Fibroblast of lung (primary cell): ENCODE measurements around the gene SGSM2.

Experiments
- EZH2 ChIP-seq: IDR thresholded peaks from 2 replicates; pipeline ENCODE4 v1.5.1; 2012; ENCODE audit warnings: low read length, control low read depth, mild to moderate bottlenecking; ENCODE audit errors: missing control alignments
- TF ChIP-seq, protein P1 (sequence below), 2 donors: IDR thresholded peaks in 1 of 2; conservative IDR thresholded peaks in 1 of 2; 1 replicate in 1 of 2; 2 replicates in 1 of 2; pipeline ENCODE4 v1.5.1; 2011 to 2012; ENCODE audit warnings: low read length in 2 of 2, control low read depth in 1 of 2, inconsistent platforms in 1 of 2, low read depth in 1 of 2, mild to moderate bottlenecking in 1 of 2

DNA sequence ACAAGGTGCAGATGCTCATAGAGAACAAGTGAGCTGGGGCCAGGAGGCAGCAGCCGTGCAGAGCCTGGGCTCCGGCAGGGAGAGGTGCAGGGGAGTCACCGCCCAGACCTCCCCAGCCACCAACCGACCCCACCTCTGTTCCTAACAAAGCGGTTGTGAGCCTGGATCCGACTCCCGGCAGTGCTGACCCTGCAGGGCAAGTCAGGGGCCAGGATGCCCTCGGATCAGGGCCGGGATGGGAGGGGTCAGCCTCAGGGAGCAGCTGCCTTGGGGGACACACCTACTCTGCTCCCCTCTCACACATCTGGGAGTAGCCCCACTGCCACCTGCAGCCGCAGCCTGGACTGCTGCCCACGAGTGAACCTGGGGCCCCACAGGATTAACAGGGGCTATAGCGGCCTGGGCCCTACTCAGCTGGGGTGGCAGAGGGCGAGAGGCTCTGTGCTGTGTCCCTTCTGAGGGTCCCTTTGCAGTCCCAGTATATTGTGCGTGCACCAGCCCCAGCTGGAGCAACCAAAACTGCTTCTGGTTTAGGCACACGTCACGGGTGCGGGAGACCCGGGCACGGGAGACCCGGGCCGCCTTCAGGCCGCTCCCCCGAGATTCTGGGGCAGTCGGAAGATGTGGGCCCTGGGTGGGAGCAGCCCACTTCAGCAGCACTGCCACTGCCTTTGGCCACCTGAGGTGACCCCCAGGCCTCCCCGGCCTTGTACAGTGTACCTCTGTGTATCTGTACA, 42.4 kb downstream of the SGSM2 start:
- TF ChIP-seq, protein P1, sequence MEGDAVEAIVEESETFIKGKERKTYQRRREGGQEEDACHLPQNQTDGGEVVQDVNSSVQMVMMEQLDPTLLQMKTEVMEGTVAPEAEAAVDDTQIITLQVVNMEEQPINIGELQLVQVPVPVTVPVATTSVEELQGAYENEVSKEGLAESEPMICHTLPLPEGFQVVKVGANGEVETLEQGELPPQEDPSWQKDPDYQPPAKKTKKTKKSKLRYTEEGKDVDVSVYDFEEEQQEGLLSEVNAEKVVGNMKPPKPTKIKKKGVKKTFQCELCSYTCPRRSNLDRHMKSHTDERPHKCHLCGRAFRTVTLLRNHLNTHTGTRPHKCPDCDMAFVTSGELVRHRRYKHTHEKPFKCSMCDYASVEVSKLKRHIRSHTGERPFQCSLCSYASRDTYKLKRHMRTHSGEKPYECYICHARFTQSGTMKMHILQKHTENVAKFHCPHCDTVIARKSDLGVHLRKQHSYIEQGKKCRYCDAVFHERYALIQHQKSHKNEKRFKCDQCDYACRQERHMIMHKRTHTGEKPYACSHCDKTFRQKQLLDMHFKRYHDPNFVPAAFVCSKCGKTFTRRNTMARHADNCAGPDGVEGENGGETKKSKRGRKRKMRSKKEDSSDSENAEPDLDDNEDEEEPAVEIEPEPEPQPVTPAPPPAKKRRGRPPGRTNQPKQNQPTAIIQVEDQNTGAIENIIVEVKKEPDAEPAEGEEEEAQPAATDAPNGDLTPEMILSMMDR (conservative IDR thresholded peaks at IDR 0.05 in 1 of 2, IDR thresholded peaks at IDR 0.05 in 1 of 2; ENCODE audit: low read depth in 1 of 2, low read length in 2 of 2): no peak
- no peak for TF ChIP-seq EZH2
